GM12878 (cell line): Measurements from ENCODE around the gene DAPK2. TPM values are rescaled to one million over a fixed set of nuclear protein-coding genes. Genes with fewer than 3 reads are reported as not detected.

ENCODE experiments used
- ATAC-seq: fragments of 200-7000 bp; cut with Tn5 transposase; 3 replicates; pipeline ENCODE4 v1.9.1; 2020; ENCODE audit warnings: mild to moderate bottlenecking, moderate library complexity
- BruUV-seq: library from RNA; stranded (reverse); fragments of 400-500 nt; replicated peaks from 2 replicates; lab custom pipeline; 2021; lab: Mats Ljungman, UMichigan
- CTCF ChIA-PET: fragments of 300-600 bp; sonication (Branson Sonifier 250); formaldehyde crosslinking; extraction: SDS; loops from one replicate; lab custom pipeline; 2021; ENCODE audit warnings: inconsistent platforms; lab: Yijun Ruan, JAX
- POLR2A ChIA-PET: fragments of 350-600 bp; formaldehyde crosslinking; extraction: SDS; loops from one replicate; lab custom pipeline; 2021; ENCODE audit warnings: inconsistent platforms; lab: Charles Lee
- RAD21 ChIA-PET: fragments of 300-600 bp; sonication (Branson Sonifier 250); formaldehyde crosslinking; loops from one replicate; lab custom pipeline; 2023; ENCODE audit warnings: antibody characterized with exemption; ENCODE audit not compliant: unreplicated experiment; lab: Charles Lee
- SMC1A ChIA-PET: fragments of 300-600 bp; sonication (Branson Sonifier 250); formaldehyde crosslinking; loops from one replicate; lab custom pipeline; 2023; ENCODE audit not compliant: unreplicated experiment, uncharacterized antibody; lab: Charles Lee
- DNase-seq: peaks from one replicate; pipeline ENCODE4 v3.0.0-alpha.2; 2011; ENCODE audit warnings: low read depth, low spot score
- FAIRE-seq: peaks from 3 replicates; lab custom pipeline; 2011; peaks lifted over from hg19 to GRCh38; lab: Jason Lieb, UNC
- H2AFZ ChIP-seq: 2 replicates; pipeline ENCODE4 v1.6.0; 2011; ENCODE audit warnings: low read depth, low read length, control low read depth; ENCODE audit not compliant: control insufficient read depth
- H3K27ac ChIP-seq: 2 replicates; pipeline ENCODE4 v1.5.1; 2011; ENCODE audit warnings: control low read depth; ENCODE audit not compliant: control insufficient read depth, insufficient read depth
- H3K27me3 ChIP-seq, 2 experiments: replicated peaks in 1 of 2; 2 replicates each; pipeline versions ENCODE4 v1.6.0 to v1.6.1; 2011; ENCODE audit warnings: low read length in 1 of 2; ENCODE audit not compliant: control insufficient read depth in 2 of 2, insufficient read depth in 2 of 2
- H3K36me3 ChIP-seq, 2 experiments: 2 replicates each; pipeline ENCODE4 v1.5.1; 2011; ENCODE audit warnings: low read length in 1 of 2; ENCODE audit not compliant: control insufficient read depth in 2 of 2, insufficient read depth in 2 of 2
- H3K4me1 ChIP-seq: 2 replicates; pipeline ENCODE4 v1.6.1; 2011; ENCODE audit warnings: mild to moderate bottlenecking, low read length, moderate library complexity, mixed read lengths; ENCODE audit not compliant: control insufficient read depth, insufficient read depth
- H3K4me2 ChIP-seq: 2 replicates; pipeline ENCODE4 v1.6.0; 2011; ENCODE audit warnings: control low read depth; ENCODE audit not compliant: control insufficient read depth, insufficient read depth
- H3K4me3 ChIP-seq: fragments of 200-600 bp; sonication (generic); 2 replicates; pipeline ENCODE4 v1.5.1; 2016
- H3K79me2 ChIP-seq: 2 replicates; pipeline ENCODE4 v1.6.0; 2011; ENCODE audit warnings: low read length; ENCODE audit not compliant: control insufficient read depth, insufficient read depth
- H3K9ac ChIP-seq: 2 replicates; pipeline ENCODE4 v1.8.0; 2011; ENCODE audit warnings: low read length, control low read depth, mixed read lengths; ENCODE audit not compliant: control insufficient read depth, insufficient read depth
- H3K9me3 ChIP-seq: replicated peaks from 3 replicates; pipeline ENCODE4 v1.5.1; 2011; ENCODE audit warnings: mild to moderate bottlenecking, low read length; ENCODE audit not compliant: control insufficient read depth, insufficient read depth
- H4K20me1 ChIP-seq: 2 replicates; pipeline ENCODE4 v1.6.0; 2011; ENCODE audit not compliant: control insufficient read depth, insufficient read depth
- ATF3 ChIP-seq: IDR thresholded peaks from 2 replicates; pipeline ENCODE4 v1.6.1; 2011; ENCODE audit warnings: low read depth, mild to moderate bottlenecking, low read length, moderate library complexity, borderline replicate concordance; ENCODE audit errors: extremely low read depth
- BRCA1 ChIP-seq: IDR thresholded peaks from 2 replicates; pipeline ENCODE4 v1.6.1; 2011; ENCODE audit warnings: low read depth, low read length, improper control_type of control experiment
- ESRRA ChIP-seq: IDR thresholded peaks from 2 replicates; pipeline ENCODE4 v1.6.1; 2012; ENCODE audit warnings: mild to moderate bottlenecking, low read length, improper control_type of control experiment
- EZH2 ChIP-seq: IDR thresholded peaks from 2 replicates; pipeline ENCODE4 v1.6.1; 2012; ENCODE audit warnings: low read depth, mild to moderate bottlenecking, control low read depth, inconsistent platforms, low read length, borderline replicate concordance; ENCODE audit not compliant: control insufficient read depth
- GABPA ChIP-seq: IDR thresholded peaks from 2 replicates; pipeline ENCODE4 v1.6.1; 2014; ENCODE audit warnings: antibody characterized with exemption, low read depth, mild to moderate bottlenecking, inconsistent platforms
- HDGF ChIP-seq: fragments of 450-650 bp; IDR thresholded peaks from 2 replicates; pipeline ENCODE4 v1.6.1; 2016; ENCODE audit warnings: antibody characterized with exemption
- NR2F1 ChIP-seq: fragments of 450-650 bp; conservative IDR thresholded peaks from 2 replicates; pipeline ENCODE4 v1.6.1; 2017; ENCODE audit warnings: mild to moderate bottlenecking
- PAX8 ChIP-seq: fragments of 450-650 bp; IDR thresholded peaks from 2 replicates; pipeline ENCODE4 v1.6.1; 2017; ENCODE audit warnings: mild to moderate bottlenecking, moderate library complexity
- POLR2AphosphoS2 ChIP-seq: IDR thresholded peaks from 2 replicates; pipeline ENCODE4 v1.6.1; 2011; ENCODE audit warnings: low read depth, mild to moderate bottlenecking, low read length, improper control_type of control experiment, moderate library complexity
- SP1 ChIP-seq: IDR thresholded peaks from one replicate; pipeline ENCODE4 v1.6.1; 2011; ENCODE audit warnings: low read depth, low read length
- SREBF2 ChIP-seq: IDR thresholded peaks from 2 replicates; pipeline ENCODE4 v1.6.1; 2012; ENCODE audit warnings: mild to moderate bottlenecking, low read length
- SRF ChIP-seq, 2 experiments: IDR thresholded peaks; 2 replicates each; pipeline ENCODE4 v1.6.1; 2011; ENCODE audit warnings: low read depth in 2 of 2, low read length in 2 of 2, mild to moderate bottlenecking in 1 of 2, moderate library complexity in 1 of 2
- STAT1 ChIP-seq: fragments of 450-650 bp; conservative IDR thresholded peaks from 2 replicates; pipeline ENCODE4 v1.6.1; 2014; ENCODE audit warnings: antibody characterized with exemption, mild to moderate bottlenecking
- STAT3 ChIP-seq: IDR thresholded peaks from 2 replicates; pipeline ENCODE4 v1.6.1; 2011; ENCODE audit warnings: low read depth, low read length, improper control_type of control experiment
- YY1 ChIP-seq: IDR thresholded peaks from 2 replicates; pipeline ENCODE4 v1.6.1; 2011; ENCODE audit warnings: low read depth, mild to moderate bottlenecking, low read length
- ZNF24 ChIP-seq: fragments of 450-650 bp; IDR thresholded peaks from 2 replicates; pipeline ENCODE4 v1.6.1; 2017; ENCODE audit warnings: antibody characterized with exemption, mild to moderate bottlenecking
- WGBS: methylation state at CpG from one replicate; pipeline ENCODE4 v1.1.6; 2016; ENCODE audit warnings: low lambda C conversion rate; ENCODE audit not compliant: insufficient replicate concordance, insufficient coverage; ENCODE audit errors: missing lambda C conversion rate; 5-methylcytosine and 5-hydroxymethylcytosine counted together
- in situ Hi-C: fragments of 300-500 bp; cut with MboI; formaldehyde crosslinking; loops from 9 replicates; pipeline ENCODE4 v1.14.3; 2018; ENCODE audit warnings: mixed read lengths
- intact Hi-C: fragments of 100-400 bp; cut with micrococcal nuclease; formaldehyde crosslinking; loops from one replicate; pipeline ENCODE4 v1.14.2; 2022; ENCODE audit not compliant: unreplicated experiment
- polyA plus RNA-seq, 11 experiments: library from polyadenylated mRNA; depleted of rRNA in 4 of 11; unstranded in 6 of 11; stranded (reverse) in 5 of 11; fragments of >200 nt; fragmentation: Nextera tagmentation in 4 of 11; fragmentation: Illumina TruSeq in 1 of 11; extraction: Ambion mirVana in 4 of 11; extraction: Trizol in 1 of 11; gene quantifications; 1 replicate in 1 of 11; 2 replicates in 10 of 11; pipeline versions ENCODE4 v1.2.1 to v1.2.3, GENCODE V29; 2011 to 2016; ENCODE audit warnings: inconsistent platforms in 2 of 11, missing spikeins in 2 of 11, low read depth in 1 of 11
- total RNA-seq, 4 experiments: library from RNA; depleted of rRNA in 3 of 4; stranded (reverse); fragments of >200 nt in 3 of 4; fragmentation: Illumina TruSeq in 1 of 4; extraction: Trizol in 1 of 4; gene quantifications; 2 replicates each; pipeline versions ENCODE4 v1.2.1 to v1.2.3, GENCODE V29; 2013 to 2021

DAPK2 gene
- total and polyA plus RNA-seq, 10 of the 15 experiments (the other 5 are each of a cell fraction or from before 2014, with no cell fraction given), result 0.69 to 8.4 (median 4.1) TPM

DNA sequence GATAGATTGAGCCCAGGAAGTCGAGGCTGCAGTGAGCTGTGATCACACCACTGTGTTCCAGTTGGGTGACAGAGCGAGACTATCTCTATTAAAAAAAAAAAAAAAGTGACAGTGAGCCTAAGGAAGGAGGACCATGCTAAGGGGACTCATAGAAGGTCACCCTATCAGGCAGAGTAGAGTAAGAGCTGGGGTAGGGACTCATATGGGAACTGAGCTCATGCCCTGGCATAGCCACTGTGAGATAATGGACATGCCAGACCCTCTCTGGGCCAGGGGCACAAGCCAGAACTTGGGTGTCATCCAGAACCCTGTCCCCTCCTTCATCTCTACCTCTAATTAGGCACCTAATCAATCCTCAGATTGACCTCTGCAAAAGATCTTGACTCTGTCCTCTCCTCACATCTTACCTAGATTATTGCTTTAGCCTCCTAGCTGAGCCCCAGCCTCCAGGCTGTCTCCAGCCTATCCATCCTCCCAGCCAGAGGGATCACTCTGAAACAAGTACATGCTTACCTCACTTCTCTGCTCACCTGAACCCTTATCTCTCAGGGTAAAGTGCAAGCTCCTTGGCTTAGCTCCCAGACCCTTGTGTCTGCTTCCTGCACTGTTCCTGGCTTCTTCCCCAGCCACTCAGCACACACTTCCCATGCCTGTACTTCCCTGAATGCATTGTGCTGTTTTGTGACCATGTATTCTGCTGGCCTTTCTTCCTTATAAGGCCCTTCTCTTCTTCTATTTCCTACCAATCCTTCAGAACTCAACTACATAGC is 76.4 kb downstream of the DAPK2 start:
- POLR2A ChIA-PET, result interaction anchor here (0.6 to 2.6 kb wide), 14 partner anchors 14 to 121 kb away, joined by 3 to 22 read pairs (median 4); no protein-coding TSS in a partner anchor
- TF ChIP-seq HDGF (0 out of 2 replicates have a peak, but pooled peaks have one; percentile 39), STAT3 (no peak), SRF (IDR thresholded peaks at IDR 0.05; ENCODE audit: low read depth in 2 of 2, low read length in 2 of 2) (peak; percentile 36 to 67; a peak in 3 of 4 replicates)
- TF ChIP-seq, all 136 proteins: peak for 2
- Histone ChIP-seq H3K9me3 (no peaks in the 10 kb centered on the region; the same call in 1 of the 3 replicates), H3K36me3 (peaks cover 4 to 7% of the 10 kb centered on the region in 2 experiments), H3K4me2 (peak overlapping the region; percentile 89), H3K27ac (peak overlapping the region; percentile 95), H3K4me1 (peaks cover 48% of the 10 kb centered on the region), H3K4me3 (peak overlapping the region; percentile 9; the same call in 1 of the 2 replicates), H3K27me3 (no peaks in the 10 kb centered on the region), H3K9ac (peak overlapping the region; percentile 78), H4K20me1 (no peaks in the 10 kb centered on the region), H3K79me2 (no peaks in the 10 kb centered on the region), H2AFZ (no peak overlapping the region)
- ATAC-seq (no peak; the same call in 2 of the 3 replicates), DNase-seq (no peak), FAIRE-seq (no peak)
- SMC1A ChIA-PET, result interaction anchor here (0.9 to 7.9 kb wide), 31 partner anchors 10 to 360 kb away, joined by 3 to 58 read pairs (median 5); partner anchors contain the start of genes DAPK2 and HERC1
- BruUV-seq, result TSS peak; percentile 52
- RAD21 ChIA-PET, result interaction anchor here (0.7 to 7.4 kb wide), 20 partner anchors 15 to 464 kb away, joined by 3 to 102 read pairs (median 6); partner anchors contain the start of gene HERC1
- 71% methylated on average over 2 of the region's 2 CpGs for WGBS
- CTCF ChIA-PET, result interaction anchor here (0.6 to 7.6 kb wide), 16 partner anchors 8 to 221 kb away, joined by 3 to 70 read pairs (median 6); partner anchors contain the start of gene DAPK2
- intact Hi-C loops, result loop anchor here (1.0 kb wide), 2 partner anchors 16 to 74 kb away; no protein-coding TSS in a partner anchor
- in situ Hi-C loops, result no loop called here

DNA sequence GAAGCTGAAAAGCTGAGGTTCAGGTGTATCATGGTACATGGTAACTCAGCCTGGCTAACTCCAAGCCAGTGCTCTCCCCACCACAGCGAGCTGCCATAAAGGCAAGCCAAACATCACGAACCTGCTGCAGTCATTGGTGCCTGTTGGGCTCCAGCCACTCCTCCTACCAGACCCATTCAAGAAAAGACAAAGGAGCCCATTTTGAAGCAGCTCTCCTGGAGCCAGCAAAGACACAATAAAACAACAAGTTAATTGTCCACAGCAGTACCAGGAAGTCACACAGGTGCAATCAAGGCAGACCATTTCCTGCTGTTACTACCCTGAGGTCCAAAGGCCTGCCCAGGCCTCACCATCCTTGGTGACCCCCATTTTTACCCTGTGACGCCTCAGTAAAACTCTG is 77.6 kb downstream of the DAPK2 start:
- no TSS peak for BruUV-seq
- DNase-seq (no peak), FAIRE-seq (no peak), ATAC-seq (no peak)
- H2AFZ ChIP-seq, result no peak overlapping the region
- SMC1A ChIA-PET, result interaction anchor here (1.1 to 7.9 kb wide), 10 partner anchors 13 to 217 kb away, joined by 3 to 58 read pairs (median 3); no protein-coding TSS in a partner anchor
- CTCF ChIA-PET, result interaction anchor here (0.6 to 7.6 kb wide), 6 partner anchors 9 to 78 kb away, joined by 3 to 70 read pairs (median 3); no protein-coding TSS in a partner anchor
- H3K27ac ChIP-seq, result peak overlapping the region; percentile 1; the same call in 1 of the 2 replicates
- no peak overlapping the region for H3K4me2 ChIP-seq
- no peak overlapping the region for H3K4me3 ChIP-seq
- 96% methylated on average over 3 of the region's 3 CpGs for WGBS
- H3K36me3 ChIP-seq, result peaks cover 4 to 7% of the 10 kb centered on the region in 2 experiments
- peaks cover 2% of the 10 kb centered on the region; the same call in 2 of the 3 replicates for H3K9me3 ChIP-seq
- in situ Hi-C loops (no loop called here), intact Hi-C loops (no loop called here)
- RAD21 ChIA-PET, result interaction anchor here (1.2 to 7.4 kb wide), 9 partner anchors 16 to 217 kb away, joined by 3 to 102 read pairs (median 10); no protein-coding TSS in a partner anchor
- no peak overlapping the region for H3K9ac ChIP-seq
- no peaks in the 10 kb centered on the region for H4K20me1 ChIP-seq
- peaks cover 48% of the 10 kb centered on the region for H3K4me1 ChIP-seq
- POLR2A ChIA-PET, result interaction anchor here (1.0 kb wide), 1 partner anchor 9 kb away, joined by 3 read pairs; no protein-coding TSS in a partner anchor
- H3K79me2 ChIP-seq, result no peaks in the 10 kb centered on the region
- no peaks in the 10 kb centered on the region for H3K27me3 ChIP-seq
- TF ChIP-seq STAT1 (no peak), BRCA1 (no peak), YY1 (no peak), EZH2 (no peak), GABPA (no peak), ATF3 (no peak), NR2F1 (no peak), SREBF2 (no peak), ESRRA (no peak), POLR2AphosphoS2 (no peak), SP1 (no peak), PAX8 (no peak), ZNF24 (no peak)
